GM19351 (cell line): ENCODE results near the gene CCSER2.
"Not testable (repeated sequence)": the region's sequence is repeated elsewhere in the genome, so short reads cannot be mapped to it uniquely, and the experiment has no call there.

Source experiments
- ATAC-seq: cut with Tn5 transposase; IDR thresholded peaks from one replicate; pipeline ENCODE4 v1.9.1; 2021; ENCODE audit warnings: mild to moderate bottlenecking, moderate library complexity; ENCODE audit not compliant: unreplicated experiment

Gene CCSER2

GRCh38 chr10:84312816-84313215 lies 15.6 kb upstream of the CCSER2 start:
- ATAC-seq: no peak

GRCh38 chr10:84314275-84314674 lies 14.1 kb upstream of the CCSER2 start:
- no peak for ATAC-seq

DNA sequence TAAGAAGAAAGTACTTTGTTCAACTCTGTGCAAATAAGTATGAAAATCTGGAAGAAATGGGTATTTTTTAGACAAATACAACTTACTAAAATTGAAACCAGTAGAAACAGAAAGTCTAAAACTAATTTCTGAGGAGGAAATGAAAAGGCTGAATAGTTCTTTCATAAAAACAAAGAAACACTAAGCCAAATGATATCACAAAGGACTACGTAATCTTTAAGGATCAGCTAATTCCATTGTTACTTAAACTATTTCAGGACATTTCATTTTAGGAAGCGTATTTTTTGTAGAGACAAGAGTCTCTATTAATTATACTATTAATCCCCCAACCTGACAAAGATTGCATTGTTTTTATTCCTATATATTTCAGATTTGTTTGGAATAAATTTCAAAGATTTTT lies 11.2 kb upstream of the CCSER2 start:
- peak; percentile 80 for ATAC-seq

DNA sequence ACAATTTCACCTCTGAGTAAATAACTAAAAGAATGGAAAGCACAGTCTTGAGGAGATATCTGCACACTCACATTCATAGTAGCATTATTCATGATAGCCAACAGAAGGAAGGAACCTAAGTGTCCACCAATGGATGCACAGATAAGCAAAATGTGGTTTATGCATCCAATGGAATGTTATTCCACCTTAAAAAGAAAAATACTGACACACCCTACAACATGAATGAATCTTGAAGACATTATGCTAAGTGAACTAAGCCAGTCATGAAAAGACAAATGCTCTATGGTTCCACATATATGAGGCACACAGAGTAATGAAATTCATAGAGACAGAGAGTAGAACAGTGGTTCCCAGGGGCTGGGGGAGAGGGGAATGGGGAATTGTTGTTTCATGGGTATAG lies 6.5 kb upstream of the CCSER2 start:
- no peak for ATAC-seq

- not testable (repeated sequence) for ATAC-seq
Measured at GRCh38 chr10:84323566-84323965, 4.8 kb upstream of the CCSER2 start.

GRCh38 chr10:84326995-84327394 lies 1.4 kb upstream of the CCSER2 start:
- not testable (repeated sequence) for ATAC-seq

GRCh38 chr10:84329196-84329611 lies 815 bp downstream of the CCSER2 start:
- ATAC-seq: peak; percentile 32

- ATAC-seq: peak; percentile 27
Measured at GRCh38 chr10:84329986-84330651, 1.7 kb downstream of the CCSER2 start.

DNA sequence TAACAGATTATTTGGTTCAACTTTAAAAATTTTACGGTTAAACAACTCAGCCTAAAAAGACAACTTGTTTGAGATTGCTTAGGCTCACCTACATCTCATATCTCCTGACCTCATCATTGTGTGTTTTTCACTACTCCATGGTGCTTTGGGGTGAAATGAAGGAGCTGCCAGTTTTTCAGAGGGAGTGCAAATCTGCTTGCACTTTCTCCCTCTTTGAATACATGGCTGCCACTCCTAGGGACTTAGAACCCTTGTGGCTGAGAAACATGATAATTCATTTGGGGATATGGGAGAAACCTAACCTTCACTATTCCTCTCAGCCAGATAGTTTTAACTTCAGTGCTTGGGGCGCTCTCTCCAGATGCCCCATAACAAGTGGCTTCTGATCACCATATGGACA lies 2.7 kb downstream of the CCSER2 start:
- no peak for ATAC-seq

- ATAC-seq: peak; percentile 71
Measured at GRCh38 chr10:84333864-84334451, 5.6 kb downstream of the CCSER2 start.

DNA sequence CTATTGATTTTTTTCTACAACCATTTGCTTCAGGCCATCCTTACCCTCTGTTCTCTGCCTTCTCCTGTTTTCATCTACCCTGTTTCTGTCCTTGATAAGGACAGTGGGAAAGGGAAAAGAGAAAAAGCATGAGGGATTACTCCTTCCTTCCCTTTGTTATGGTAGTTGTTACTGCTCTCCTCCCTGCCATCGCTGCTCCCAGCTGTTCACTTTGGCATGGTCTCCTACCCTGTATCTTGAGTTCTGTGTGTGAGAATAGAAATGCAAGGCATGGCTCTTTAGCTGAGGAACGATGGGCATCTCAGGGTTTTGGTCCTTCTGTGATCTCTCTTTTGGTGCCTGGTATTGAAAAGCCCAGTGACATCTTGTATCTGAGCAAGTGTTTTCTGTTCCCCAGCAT lies 6.4 kb downstream of the CCSER2 start:
- no peak for ATAC-seq

DNA sequence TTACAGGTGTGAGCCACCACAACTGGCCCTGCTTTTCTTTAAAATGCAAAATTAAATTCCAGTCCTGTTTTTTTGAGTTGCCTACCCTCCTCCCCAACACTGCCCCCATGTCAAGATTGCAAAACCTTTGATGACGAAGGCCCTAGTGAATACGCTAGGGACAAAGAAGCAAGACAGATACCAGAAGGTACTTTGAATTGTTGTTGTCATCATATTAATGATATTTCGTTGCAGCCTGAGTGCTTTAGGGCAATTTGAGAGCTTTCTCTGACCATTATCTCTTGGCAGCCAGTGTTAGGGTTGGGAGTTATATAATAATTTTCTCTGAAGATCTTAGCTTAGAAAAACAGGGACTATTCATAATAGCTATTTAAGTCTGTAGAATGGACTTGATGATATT lies 7.1 kb downstream of the CCSER2 start:
- no peak for ATAC-seq

DNA sequence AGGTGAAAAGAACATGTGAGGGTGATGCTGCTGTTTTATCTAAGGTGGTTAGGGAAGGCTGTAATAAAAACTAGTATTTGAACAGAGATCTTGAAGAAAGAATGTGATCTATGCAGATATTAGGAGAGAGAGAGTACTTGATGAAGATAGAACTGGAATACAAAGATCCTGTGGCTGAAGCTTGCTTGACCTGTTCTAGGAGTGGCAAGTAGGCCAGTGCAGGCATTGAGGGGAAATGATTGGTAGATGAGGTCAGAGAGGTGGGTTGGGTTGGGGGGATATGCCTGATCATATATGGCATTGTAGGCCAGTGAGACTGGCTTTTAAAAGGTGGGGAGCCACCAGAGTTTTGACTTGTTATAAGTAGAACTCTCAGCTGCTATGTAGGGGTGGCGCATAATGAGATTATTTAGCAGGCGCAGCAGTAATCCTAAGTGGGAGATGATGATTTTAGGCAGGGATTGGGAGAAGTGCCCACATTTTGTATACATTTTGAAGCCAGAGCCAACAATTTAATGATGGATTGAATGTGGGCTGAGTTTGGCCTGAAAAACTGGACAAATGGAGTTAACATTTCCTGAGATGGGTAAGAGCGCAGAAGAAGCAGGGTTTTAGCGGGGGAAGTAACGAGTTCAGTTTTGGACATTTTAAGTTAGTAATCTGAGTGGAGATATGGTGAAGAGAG lies 8.2 kb downstream of the CCSER2 start:
- ATAC-seq: no peak

GRCh38 chr10:84337199-84337598 lies 8.8 kb downstream of the CCSER2 start:
- no peak for ATAC-seq

- no peak for ATAC-seq
Measured at GRCh38 chr10:84339025-84339424, 10.6 kb downstream of the CCSER2 start.

DNA sequence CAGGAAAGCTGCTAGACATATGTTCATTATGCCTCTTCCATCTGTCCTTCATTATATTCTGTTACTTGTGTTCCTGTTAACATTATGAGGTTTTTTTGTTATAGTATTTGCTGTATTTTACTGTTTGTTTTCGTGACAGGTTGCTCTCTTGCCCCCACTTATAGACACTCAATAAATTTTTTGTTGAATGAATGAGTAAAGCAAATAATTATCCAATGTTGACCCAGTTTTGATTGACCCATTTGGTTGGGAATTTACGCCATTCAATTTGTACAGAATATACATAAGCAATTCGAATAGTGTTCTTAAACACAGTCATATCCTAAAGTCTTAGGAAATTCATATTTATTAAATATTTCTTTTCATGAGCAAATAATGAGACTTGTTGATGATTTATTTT lies 11.8 kb downstream of the CCSER2 start:
- no peak for ATAC-seq

DNA sequence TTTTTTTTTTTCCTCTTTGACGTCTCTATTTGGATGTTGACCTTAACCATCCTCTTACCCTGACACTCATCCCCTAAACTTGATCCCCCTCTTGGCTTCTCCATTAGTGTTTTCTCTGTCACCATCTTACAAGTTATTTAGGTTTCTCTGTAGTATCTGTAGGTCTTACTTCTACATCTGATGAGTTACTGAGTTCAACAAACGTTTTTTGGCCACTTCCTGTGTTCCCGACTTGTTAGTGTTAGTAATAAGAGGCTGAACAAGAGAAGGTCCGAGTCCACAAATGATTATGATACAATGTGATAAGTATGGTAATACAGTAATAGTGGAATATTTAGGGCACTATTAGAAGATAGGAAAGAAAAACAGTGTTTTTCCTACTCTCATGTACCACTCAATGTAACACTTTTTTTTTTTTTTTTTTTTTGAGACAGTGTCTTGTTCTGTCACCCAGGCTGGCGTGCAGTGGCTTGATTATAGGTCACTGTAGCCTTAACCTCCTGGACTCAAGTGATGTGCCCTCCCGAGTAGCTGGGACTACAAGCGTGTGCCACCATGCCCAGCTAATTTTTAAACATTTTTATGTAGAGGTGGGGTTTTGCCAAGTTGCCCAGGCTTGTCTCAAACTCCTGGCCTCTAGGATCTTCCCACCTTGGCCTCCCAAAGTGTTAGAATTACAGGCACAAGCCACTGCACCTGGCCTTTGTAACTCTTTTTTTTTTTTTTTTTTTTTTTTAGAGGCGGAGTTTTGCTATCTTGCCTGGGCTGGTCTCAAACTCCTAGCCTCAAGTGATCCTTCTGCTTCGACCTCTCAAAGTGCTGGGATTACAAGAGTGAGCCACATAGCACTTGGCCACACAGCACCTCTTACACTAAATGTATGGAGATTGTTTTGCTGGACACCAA lies 12.5 kb downstream of the CCSER2 start:
- no peak for ATAC-seq

- ATAC-seq: no peak
Measured at GRCh38 chr10:84341538-84341856, 13.1 kb downstream of the CCSER2 start.

DNA sequence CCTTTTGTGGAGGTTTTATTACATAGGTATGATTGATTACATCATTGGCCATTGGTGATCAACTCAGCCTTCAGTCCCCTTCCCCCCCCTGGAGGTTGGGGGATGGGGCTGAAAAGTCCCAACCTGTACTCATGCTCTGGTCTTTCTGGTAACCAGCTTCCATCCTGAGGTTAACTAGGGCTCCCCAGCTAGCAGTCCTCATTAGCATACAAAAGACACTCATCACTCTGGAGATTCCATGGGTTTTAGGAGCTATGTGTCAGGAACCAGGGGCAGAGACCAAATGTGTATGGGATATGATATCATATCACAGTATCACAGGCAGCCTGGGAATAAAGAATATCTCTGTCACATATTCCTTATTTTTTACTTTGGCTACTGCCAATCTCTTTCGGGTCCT lies 13.6 kb downstream of the CCSER2 start:
- ATAC-seq: no peak

- ATAC-seq: peak; percentile 74
Measured at GRCh38 chr10:84342584-84342983, 14.2 kb downstream of the CCSER2 start.

DNA sequence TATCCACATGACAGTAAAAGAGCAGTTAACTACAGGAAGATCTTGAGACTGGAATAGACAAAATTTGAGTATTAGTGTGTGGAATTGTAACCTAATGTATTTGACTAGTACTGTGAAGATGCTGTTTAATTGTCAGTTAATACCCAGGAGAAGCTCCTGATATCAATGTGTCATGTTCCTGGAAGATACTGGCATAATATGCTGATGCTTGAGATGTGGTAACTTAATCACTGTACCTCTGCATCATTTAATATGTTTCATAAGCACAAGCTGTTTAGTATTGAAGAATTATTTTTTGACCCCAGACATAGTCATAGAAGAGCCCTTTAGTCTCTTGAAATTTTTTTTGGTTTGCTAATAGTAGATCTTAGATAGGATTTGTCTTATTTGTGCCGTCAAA lies 15.4 kb downstream of the CCSER2 start:
- ATAC-seq: no peak
